SK-N-SH treated with all-trans-retinoic acid at 6 μM for 48 hours (cell line): Measurements from ENCODE around the gene SH3RF1.

Source experiments
- POU6F1 ChIP-seq: fragments of 250-450 bp; sonication (Bioruptor Pico); IDR thresholded peaks from 2 replicates; pipeline ENCODE4 v1.8.0; 2021; ENCODE audit warnings: low read depth, mild to moderate bottlenecking, moderate library complexity, borderline replicate concordance
- ZNF565 ChIP-seq: fragments of 450-650 bp; formaldehyde crosslinking; conservative IDR thresholded peaks from 2 replicates; pipeline ENCODE4 v1.5.0; 2020; ENCODE audit warnings: low read depth, mild to moderate bottlenecking, moderate library complexity

GRCh38 chr4:169064296-169064695, 206.5 kb downstream of the SH3RF1 start:
- no peak for TF ChIP-seq POU6F1 (CRISPR knock-in tag)
- TF ChIP-seq ZNF565 (CRISPR knock-in tag): no peak
